Endothelial cell of umbilical vein (primary cell): ENCODE measurements around the gene TRIP10. TPM values are rescaled to one million over a fixed set of nuclear protein-coding genes. Genes with fewer than 3 reads are reported as not detected.
"Not testable (repeated sequence)": the region's sequence is repeated elsewhere in the genome, so short reads cannot be mapped to it uniquely, and the experiment has no call there.

Source experiments
- BruUV-seq: library from RNA; stranded (reverse); fragments of 400-500 nt; replicated peaks from 2 replicates; lab custom pipeline; 2021; lab: Mats Ljungman, UMichigan
- CTCF ChIA-PET: fragments of 300-600, 350-600 bp; sonication (Branson Sonifier 250); formaldehyde crosslinking; loops from one replicate; lab custom pipeline; 2021; ENCODE audit warnings: antibody characterized with exemption, inconsistent platforms; lab: Charles Lee
- POLR2A ChIA-PET: fragments of 300-600, 350-600 bp; sonication (Branson Sonifier 250); formaldehyde crosslinking; loops from one replicate; lab custom pipeline; 2021; ENCODE audit warnings: antibody characterized with exemption, inconsistent platforms; lab: Charles Lee
- DNase-seq: peaks from one replicate; pipeline ENCODE4 v3.0.0-alpha.2; 2011; ENCODE audit warnings: low read depth, low spot score
- FAIRE-seq: peaks from 2 replicates; lab custom pipeline; 2011; peaks lifted over from hg19 to GRCh38; lab: Jason Lieb, UNC
- H2AFZ ChIP-seq: 2 replicates; pipeline ENCODE4 v1.6.0; 2012; ENCODE audit warnings: low read depth, low read length, control low read depth, inconsistent platforms
- H3K27ac ChIP-seq: 2 replicates; pipeline ENCODE4 v1.5.1; 2011; ENCODE audit warnings: low read depth, mild to moderate bottlenecking, control low read depth, low read length, moderate library complexity; ENCODE audit not compliant: insufficient read depth
- H3K27me3 ChIP-seq, 2 experiments: 2 replicates each; pipeline versions ENCODE4 v1.6.0 to v1.6.1; 2011; ENCODE audit warnings: low read length in 2 of 2, mixed read lengths in 1 of 2; ENCODE audit not compliant: control insufficient read depth in 2 of 2, insufficient read depth in 2 of 2
- H3K36me3 ChIP-seq, 2 experiments: 2 replicates in 1 of 2; 3 replicates in 1 of 2; pipeline ENCODE4 v1.5.1; 2011; ENCODE audit warnings: low read length in 2 of 2, mild to moderate bottlenecking in 1 of 2, moderate library complexity in 1 of 2; ENCODE audit not compliant: control insufficient read depth in 2 of 2, insufficient read depth in 2 of 2; ENCODE audit errors: extremely low read depth in 1 of 2
- H3K4me1 ChIP-seq: 3 replicates; pipeline ENCODE4 v1.5.1; 2011; ENCODE audit warnings: mild to moderate bottlenecking, low read length; ENCODE audit not compliant: control insufficient read depth, insufficient read depth; ENCODE audit errors: extremely low read depth
- H3K4me2 ChIP-seq: 2 replicates; pipeline ENCODE4 v1.6.1; 2011; ENCODE audit warnings: low read length, control low read depth, mixed read lengths; ENCODE audit not compliant: insufficient read depth
- H3K4me3 ChIP-seq, 3 experiments: fragments of 200-600 bp in 1 of 3; sonication (generic), shearing (Covaris generic) in 1 of 3; replicated peaks in 1 of 3; 2 replicates each; pipeline ENCODE4 v1.5.1; 2011 to 2016; ENCODE audit warnings: control low read depth in 3 of 3, low read length in 3 of 3, mild to moderate bottlenecking in 2 of 3, inconsistent platforms in 1 of 3, low read depth in 1 of 3, moderate library complexity in 1 of 3; ENCODE audit not compliant: insufficient read depth in 1 of 3
- H3K79me2 ChIP-seq: 2 replicates; pipeline ENCODE4 v1.6.0; 2012; ENCODE audit warnings: low read length, inconsistent platforms; ENCODE audit not compliant: control insufficient read depth, insufficient read depth
- H3K9ac ChIP-seq: replicated peaks from 2 replicates; pipeline ENCODE3; 2011; ENCODE audit warnings: low read length, control low read depth; ENCODE audit not compliant: insufficient read depth; ENCODE audit errors: extremely low read depth
- H3K9me1 ChIP-seq: replicated peaks from 3 replicates; pipeline ENCODE4 v1.6.0; 2011; ENCODE audit warnings: mild to moderate bottlenecking, low read length; ENCODE audit not compliant: control insufficient read depth, insufficient read depth; ENCODE audit errors: extremely low read depth
- H3K9me3 ChIP-seq: replicated peaks from 2 replicates; pipeline ENCODE4 v1.5.1; 2012; ENCODE audit warnings: low read length, inconsistent platforms; ENCODE audit not compliant: control insufficient read depth, insufficient read depth
- H4K20me1 ChIP-seq: replicated peaks from 2 replicates; pipeline ENCODE3; 2011; ENCODE audit warnings: mild to moderate bottlenecking, low read length; ENCODE audit not compliant: control insufficient read depth, insufficient read depth; ENCODE audit errors: extremely low read depth
- MYC ChIP-seq: IDR thresholded peaks from one replicate; pipeline ENCODE4 v1.6.1; 2011; ENCODE audit warnings: mild to moderate bottlenecking, low read depth, low read length
- POLR2AphosphoS5 ChIP-seq: IDR thresholded peaks from 2 replicates; pipeline ENCODE4 v1.6.1; 2012; ENCODE audit warnings: low read depth, mild to moderate bottlenecking, control low read depth, low read length, moderate library complexity; ENCODE audit not compliant: insufficient read depth
- dilution Hi-C: fragments of 300-500 bp; cut with MboI; formaldehyde crosslinking; loops from one replicate; pipeline ENCODE4 v1.15.0; 2019; ENCODE audit warnings: low sequenced_read_pairs; ENCODE audit not compliant: extremely low pct_ligation_motif_present
- intact Hi-C: fragments of 100-400 bp; cut with micrococcal nuclease; formaldehyde crosslinking; loops from one replicate; pipeline ENCODE4 v1.10.0; 2022
- polyA plus RNA-seq, 4 experiments: library from polyadenylated mRNA; depleted of rRNA in 3 of 4; stranded (reverse) in 3 of 4; unstranded in 1 of 4; fragments of >200 nt; gene quantifications; 2 replicates each; pipeline versions ENCODE4 v1.2.1 to v1.2.3, GENCODE V29; 2011 to 2012; ENCODE audit warnings: missing spikeins in 1 of 4
- total RNA-seq: library from RNA; stranded (reverse); gene quantifications from 2 replicates; pipeline ENCODE4 v1.2.3, GENCODE V29; 2021

Gene TRIP10
- total and polyA plus RNA-seq, 2 donors (not counting 3 experiments of a cell fraction or from before 2014, with no cell fraction given), result 28.4 to 69.3 TPM

GRCh38 chr19:6748543-6748942 lies 9.1 kb downstream of the TRIP10 start:
- dilution Hi-C loops, FAIRE-seq, H3K27me3 ChIP-seq, H3K4me2 ChIP-seq, H3K4me3 ChIP-seq, BruUV-seq, DNase-seq, H3K9ac ChIP-seq, POLR2A ChIA-PET, H3K9me3 ChIP-seq, H3K27ac ChIP-seq, H3K9me1 ChIP-seq, H4K20me1 ChIP-seq, H2AFZ ChIP-seq, H3K79me2 ChIP-seq, CTCF ChIA-PET, intact Hi-C loops: not testable (repeated sequence)
- peaks cover 9 to 33% of the 10 kb centered on the region in 2 experiments for H3K36me3 ChIP-seq
- H3K4me1 ChIP-seq, result peaks cover 27% of the 10 kb centered on the region

- H3K4me1 ChIP-seq, result peaks cover 14% of the 10 kb centered on the region
- POLR2A ChIA-PET, result no interaction called here
- peaks cover 8% of the 10 kb centered on the region for H3K79me2 ChIP-seq
- H3K4me2 ChIP-seq, result no peak overlapping the region
- no peak for TF ChIP-seq MYC
- no peak for TF ChIP-seq POLR2AphosphoS5
- dilution Hi-C loops (no loop called here), intact Hi-C loops (no loop called here)
- H3K4me3 ChIP-seq, result no peak overlapping the region
- peaks cover 9 to 26% of the 10 kb centered on the region in 2 experiments for H3K36me3 ChIP-seq
- CTCF ChIA-PET, result interaction anchor here (1.0 kb wide), 1 partner anchor 11 kb away, joined by 4 read pairs; no protein-coding TSS in a partner anchor
- H3K27me3 ChIP-seq, result no peaks in the 10 kb centered on the region
- H3K27ac ChIP-seq, result no peak overlapping the region
- no peaks in the 10 kb centered on the region for H4K20me1 ChIP-seq
- no peak overlapping the region for H3K9ac ChIP-seq
- no TSS peak for BruUV-seq
- H2AFZ ChIP-seq, result no peak overlapping the region
- FAIRE-seq (no peak), DNase-seq (no peak)
- no peaks in the 10 kb centered on the region for H3K9me1 ChIP-seq
- H3K9me3 ChIP-seq, result no peaks in the 10 kb centered on the region
These were observed 10.6 kb downstream of the TRIP10 start for GRCh38 chr19:6750062-6750461.
